Activated T-cell treated with anti-CD3 and anti-CD28 coated beads for 1 hour (primary cell): ENCODE measurements around the gene GBX1.

Source experiments
- DNase-seq: peaks from one replicate; pipeline ENCODE4 v3.0.0-alpha.2; 2020; ENCODE audit warnings: low read depth

The GBX1 gene

DNA sequence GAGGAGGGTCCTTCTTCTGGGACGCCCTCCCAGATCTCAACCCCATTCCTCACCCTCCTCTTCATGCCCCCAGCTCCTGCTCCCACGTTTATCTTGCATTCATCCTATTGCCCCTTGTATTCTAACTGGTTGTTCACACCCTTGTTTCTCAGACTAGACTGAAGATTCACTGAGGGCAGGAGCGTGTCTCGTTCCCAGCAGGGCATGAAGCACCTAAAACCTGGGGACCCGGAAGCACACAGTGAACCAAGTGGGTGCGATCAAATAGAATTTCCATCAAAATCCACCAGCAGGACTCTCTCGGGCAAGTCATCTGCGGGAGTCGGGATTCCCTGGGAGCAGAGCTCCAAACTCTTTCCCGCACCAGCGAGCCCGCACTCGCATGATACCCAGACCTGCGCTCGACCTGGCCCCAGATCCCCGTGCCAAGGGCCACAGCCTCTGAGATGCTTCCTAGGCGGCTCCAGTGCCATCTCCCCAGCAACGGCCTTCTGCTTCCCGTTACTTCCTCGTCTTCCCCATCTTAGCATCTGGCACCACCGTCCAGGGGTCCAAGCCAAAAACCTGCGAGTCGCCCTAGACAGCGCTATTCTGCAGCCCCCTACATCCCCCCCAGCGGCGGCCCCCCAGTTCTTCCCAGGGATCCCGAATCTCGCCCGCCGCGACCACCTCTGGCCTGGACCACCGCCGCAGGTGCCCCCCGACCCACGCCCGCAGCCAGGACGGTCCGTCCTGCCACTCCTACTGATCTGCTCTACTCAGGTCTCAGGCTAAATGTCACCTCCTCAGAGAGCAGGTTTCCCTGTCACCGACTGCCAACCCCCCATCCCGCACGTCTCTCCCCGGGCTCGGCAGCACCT lies 6.1 kb upstream of the GBX1 start:
- DNase-seq: no peak

DNA sequence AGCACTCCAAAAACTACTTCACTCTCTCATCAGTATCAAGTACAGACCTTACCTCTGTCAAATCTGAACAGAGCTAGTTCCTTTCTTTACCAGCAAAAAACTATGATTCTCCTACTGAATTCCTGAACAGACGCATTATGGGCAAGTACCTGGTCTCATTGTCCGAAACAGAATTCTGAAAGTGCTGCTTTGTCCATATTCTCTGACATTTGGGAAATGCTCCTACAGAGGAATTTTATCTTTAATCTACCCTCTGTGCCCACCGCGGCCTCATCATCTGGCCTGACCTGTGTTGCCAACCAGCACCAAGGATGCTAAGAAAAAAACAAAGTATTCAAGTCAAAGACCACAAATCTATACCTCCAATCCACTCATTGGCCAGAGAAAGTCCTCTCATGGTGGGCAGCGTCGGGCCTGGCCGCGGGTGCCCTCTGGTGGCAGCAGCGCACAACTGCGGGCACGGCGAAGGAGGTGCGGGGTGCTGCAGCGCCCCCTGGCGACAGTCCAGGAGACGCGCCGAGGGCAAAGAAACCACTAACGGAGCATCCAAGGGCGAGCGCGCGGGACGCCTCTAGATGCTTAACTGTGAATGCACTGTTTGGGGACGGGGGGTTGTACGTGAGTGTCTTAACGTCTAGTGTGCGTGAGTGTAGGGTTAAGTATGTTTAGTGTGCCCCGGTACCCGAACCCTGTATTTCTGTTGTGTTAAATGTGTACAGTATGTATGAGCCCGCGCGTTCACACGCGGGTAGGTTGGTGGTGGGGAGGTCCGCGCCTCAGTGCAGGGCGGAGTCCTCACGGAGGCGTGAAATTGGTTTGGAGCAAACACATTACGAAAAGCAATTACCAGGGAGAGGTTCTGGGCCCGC lies 5.0 kb upstream of the GBX1 start:
- DNase-seq: peak; percentile 77

DNA sequence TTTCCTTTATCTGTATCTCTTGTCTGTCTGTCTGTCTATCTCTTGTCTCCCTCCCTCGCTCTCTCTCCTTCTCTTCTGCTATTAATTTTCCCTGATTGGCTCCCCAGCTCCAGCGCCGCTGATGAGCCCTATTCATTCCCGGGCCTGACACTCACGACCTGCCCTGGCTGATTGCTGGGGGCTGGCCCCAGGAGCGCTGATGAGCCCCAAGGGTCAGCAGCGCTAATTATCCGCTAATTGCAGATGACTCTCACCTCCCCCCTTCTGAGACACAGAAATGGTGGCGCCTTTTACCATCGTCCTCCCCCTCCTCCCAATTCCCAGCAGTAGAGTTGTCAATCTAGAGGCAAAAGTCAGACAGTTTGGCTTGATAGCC lies 1.3 kb upstream of the GBX1 start:
- no peak for DNase-seq

DNA sequence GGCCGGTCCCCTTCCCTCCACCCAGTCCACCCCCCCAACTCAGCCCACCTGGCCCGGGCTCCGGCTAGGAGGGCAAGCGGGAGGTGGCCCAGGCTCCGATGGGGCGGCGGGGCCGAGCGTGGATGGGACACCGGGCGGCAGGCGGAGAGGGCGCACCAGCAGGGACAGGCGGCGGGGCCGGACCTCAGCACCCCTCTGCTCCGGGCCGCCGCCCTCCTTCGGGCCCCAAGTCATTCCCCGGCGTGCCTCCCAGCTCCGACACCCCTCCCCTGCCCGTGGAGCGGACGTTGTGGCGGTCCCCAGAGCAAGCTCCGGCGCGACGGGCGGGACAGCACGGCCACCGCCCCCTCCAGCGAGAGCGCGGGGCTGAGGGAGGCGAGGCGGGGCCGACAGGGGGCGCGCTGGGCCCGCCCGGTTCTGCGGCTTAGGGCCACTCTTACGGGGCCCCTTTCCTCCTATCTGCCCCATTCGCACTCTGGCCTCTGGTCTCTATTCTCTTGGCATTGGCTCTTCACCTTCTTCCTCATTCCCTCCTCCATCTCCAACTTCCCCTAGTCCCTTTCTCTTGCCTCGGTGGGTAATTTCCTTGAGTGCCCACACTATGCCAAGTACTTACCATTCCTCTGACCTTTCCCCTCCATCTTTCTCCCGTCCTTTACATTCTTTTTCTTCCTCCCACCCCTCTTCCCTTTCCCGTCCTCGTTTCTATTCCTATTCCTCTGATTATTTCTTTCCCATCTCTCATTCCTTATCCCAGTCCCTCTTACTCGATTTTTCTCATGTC lies 701 bp upstream of the GBX1 start:
- DNase-seq: peak; percentile 48

DNA sequence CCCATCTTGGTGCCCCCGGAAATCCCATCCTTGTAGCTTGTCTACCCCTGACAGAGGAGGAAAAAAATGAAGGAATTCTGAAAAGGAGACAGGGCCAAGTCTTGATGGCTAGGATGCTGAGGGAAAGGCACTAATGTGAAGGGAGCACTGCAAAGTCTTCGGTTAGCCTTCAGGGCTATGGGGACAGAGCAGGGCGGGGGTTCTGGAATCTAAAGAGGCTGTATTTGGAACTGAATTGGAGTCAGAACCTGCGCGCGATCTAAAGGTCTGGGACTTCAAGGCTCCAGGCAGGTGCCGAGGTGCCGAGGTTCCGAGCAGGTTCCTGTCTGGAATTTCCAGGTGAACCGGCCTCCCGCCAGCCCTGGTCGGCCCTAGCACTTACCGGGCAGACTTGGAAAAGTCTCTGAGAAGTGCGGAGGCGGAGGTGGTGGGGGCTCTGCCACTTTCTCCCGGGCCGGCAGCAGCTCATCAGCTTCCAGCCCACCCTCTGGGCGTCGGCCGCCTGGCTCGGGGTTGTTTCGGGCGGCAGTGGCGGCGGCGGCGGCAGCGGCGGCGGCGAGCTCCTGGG lies 781 bp downstream of the GBX1 start:
- no peak for DNase-seq

DNA sequence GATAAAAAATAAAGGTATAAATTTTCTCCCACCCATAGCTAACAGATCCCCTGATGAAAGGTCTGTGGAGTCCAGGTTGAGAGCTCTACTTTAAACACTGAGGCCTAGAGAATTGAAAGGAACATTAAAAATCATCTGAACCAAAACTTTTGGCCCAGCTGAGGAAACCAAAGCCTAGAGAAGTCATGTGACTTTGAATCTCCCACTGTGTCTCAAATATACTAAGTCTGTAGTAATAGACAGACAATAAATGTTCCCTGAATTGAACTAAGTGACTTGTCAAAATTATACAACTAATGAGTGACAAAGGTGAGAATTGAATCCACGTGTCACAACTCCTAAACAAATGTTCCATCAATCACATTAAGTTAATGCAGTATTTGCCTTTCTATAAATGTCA lies 5.7 kb downstream of the GBX1 start:
- DNase-seq: no peak

DNA sequence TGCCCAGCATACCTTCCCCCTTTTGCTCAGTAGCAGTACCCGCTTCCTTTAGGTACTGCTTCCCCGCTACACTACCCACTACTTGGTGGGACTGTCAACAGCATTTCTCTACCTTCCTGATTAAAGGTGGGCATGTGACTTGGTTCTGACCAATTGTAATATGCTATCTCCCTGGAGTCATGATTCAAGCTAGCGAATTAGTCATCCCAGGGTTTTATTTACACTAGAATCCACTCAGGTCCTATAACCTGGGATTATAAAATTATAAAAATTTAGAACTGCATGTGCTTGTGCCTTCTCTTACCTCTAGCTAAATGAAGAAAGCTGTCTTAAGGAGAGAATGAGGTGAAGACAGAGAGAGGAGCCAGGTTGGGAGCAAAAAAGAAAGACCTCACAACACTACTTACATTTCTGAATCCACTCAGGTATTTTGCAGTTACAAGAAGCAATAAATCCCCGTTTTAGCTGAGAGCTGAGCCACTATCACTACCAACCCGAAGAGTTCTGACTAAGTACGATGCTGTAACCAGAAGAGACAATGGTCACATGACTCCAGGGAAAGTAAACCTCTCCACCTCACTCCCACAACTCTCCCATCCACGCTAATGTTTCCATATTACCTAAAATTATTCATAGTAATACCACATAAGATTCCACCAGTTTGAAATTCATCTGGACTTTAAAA lies 9.7 kb downstream of the GBX1 start:
- DNase-seq: no peak

DNA sequence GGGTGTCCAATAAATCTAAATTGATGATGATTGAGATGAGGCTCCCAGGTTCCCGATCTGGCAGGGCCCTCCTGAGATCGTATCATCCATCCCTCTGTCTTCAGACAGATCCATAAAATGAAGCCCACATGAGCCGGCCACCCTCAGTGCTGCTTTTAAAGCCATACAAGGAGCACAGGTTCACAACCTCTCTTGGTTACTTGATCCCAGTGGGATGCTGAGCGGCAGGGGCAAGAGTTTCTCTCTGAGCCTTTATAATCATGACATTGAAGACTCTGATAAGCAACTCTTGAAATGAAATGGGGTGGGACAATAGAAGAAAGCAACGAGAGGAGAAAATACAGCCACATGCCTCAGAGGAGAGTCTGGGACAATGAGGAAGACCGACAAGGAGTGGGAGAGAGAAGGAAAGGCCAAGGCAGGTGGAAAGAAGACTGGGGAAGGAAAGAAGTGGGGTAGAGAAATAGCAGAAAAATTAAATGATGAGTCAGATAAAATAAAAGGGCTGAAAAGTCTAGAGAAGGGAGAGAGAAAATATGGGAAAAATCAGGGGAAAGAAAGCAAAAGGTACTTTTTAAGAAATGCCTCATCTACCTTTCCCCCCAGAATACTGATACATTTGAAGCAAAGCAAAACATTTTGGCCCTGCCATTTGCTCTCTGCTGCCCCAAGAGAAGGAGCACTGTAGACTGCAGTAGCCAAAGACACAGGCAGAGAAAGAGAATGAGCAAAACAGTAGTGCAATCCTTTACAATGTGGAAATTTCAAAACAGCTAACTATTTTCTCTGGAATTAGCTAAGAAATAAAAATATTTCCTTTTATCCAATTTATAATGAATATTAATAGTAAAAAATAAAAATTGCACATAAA lies 14.6 kb downstream of the GBX1 start:
- DNase-seq: no peak

DNA sequence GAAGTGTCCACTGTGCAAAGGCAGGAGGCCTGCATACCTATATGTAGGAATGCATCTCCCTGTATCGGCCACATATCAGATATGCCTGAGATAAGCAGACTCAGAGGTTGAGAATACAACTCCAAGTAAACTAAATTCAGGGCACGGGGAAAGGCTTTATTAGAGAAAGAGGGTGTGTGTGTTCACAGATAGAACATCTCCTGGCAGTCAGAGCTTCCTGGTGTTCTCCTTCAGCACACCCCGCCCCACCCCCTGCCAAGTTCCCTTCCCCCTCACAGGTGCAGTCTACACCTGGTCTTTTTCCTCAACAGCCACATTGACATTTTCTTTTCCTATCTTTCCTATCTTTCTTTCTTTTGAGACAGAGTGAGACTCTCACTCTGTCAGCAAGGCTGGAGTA lies 17.1 kb downstream of the GBX1 start:
- no peak for DNase-seq

DNA sequence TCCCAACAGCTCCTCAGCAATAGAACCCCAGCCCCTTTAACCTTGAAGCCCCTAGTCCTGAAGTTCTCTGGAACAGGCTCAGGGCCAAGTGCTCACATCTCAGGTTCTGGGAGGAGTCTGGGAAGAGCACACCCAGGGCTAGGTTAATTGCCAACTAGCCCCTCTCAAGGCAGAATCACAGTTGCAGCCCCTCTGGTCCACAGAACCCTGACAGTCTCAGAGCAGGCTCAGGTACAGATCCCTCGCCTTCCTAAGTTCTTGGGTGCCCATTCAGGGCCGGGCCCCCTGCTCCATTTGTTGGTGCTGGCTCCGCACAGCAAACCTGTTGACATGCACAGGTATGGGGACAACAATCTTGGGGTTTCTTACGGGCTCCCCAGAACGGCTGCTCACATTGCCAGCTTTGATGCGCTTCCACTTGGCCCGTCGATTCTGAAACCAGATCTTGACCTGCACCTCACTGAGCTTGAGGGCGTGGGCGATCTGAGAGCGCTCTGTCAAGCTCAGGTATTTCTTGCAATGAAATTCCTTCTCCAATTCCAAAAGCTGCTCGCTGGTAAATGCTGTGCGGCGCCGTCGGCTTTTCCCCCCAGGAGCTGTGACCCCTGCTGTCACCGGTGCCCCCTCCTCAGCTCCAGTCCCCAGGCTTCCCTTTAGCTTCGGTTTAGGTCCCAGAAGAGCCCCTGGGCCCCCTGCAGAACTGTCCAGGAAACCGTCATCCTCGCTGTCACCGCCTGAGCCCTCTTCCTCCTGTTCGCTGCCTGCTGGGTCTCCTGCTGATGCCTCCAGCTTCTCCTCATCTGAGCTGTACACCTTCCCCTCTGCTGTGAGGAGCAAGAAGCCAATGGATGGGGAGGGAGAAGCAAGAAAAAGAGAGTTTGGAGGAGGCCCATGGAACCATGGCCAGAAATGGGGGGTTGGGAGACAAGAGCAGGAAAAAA lies 18.9 kb downstream of the GBX1 start:
- no peak for DNase-seq

DNA sequence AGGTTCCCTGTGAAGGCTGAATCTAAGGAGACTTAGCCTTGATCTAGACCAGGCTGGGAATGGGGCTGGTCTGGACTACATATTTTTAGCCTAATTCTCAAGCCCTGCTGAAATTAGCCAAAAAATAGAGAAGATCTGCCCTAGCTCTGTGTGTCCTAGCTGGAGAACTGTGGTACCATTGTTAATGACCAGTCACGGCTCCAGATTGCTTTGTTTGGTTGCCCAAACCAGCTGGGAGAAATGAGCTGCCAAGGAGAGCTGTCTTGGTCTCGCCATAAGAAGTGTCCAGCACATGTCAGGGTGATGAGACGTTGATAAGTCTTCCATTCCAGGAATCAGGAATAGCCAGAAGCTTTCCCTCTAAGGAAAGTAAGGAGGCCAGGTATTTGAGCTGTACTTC lies 20.7 kb downstream of the GBX1 start:
- DNase-seq: no peak

DNA sequence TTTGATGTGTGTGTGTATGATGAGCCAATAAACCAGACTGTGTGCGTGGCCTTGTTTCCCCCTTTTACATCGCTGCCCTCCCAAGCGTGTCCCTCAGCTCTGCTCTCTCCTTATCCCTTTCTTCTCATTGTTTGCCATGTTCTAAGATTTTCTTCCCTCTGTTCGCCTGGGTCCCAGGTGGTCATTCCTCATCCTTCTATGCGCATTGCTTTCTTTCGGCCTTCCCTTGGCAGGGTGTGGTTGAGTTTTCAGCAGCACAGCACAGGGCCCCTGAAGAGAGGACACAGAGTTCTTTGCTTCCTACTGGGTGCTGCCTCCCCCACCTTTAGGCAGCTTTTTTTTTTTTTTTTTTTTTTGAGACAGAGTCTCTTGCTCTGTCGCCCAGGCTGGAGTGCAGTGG lies 23.1 kb downstream of the GBX1 start:
- DNase-seq: no peak

DNA sequence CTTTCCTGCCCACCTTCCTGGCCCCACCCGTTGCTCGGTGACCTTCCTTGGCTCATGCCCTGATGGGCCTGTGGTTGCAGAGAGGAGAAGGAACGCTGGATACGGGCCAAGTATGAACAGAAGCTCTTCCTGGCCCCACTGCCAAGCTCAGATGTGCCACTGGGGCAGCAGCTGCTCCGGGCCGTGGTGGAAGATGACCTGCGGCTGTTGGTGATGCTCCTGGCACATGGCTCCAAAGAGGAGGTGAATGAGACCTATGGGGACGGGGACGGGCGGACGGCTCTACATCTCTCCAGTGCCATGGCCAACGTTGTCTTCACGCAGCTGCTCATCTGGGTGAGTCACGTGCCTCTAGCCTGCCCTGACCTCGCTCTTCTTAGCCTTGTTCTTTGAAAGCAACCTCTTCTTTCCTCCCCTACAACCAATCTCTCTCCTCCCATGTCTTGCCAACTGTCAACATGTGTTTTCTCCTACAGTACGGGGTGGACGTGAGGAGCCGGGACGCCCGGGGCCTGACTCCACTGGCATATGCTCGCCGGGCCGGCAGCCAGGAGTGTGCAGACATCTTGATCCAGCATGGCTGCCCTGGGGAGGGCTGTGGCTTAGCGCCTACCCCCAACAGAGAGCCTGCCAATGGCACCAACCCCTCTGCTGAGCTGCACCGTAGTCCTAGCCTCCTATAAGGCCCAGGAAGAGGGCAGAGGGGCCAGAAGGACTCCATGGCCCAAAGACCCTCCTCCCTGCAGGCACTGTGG lies 24.1 kb downstream of the GBX1 start:
- DNase-seq: no peak

DNA sequence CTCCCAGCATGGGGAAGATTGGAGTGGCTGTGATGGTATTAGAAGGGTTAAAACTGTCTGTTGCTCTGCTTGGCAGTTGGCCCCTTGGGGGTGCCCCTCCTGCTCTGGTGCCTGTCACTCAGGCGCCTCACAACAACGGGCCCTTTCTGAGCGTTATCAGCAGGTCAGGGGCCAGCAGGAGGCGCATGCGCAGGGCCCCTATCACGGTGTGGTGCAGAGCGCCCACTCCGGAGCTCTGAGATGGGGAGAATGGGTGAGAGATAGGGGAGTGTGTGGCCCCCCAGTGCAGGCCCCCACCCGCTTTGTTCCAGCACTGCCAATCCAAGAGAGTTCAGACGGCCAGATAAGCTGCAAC lies 24.8 kb downstream of the GBX1 start:
- no peak for DNase-seq

DNA sequence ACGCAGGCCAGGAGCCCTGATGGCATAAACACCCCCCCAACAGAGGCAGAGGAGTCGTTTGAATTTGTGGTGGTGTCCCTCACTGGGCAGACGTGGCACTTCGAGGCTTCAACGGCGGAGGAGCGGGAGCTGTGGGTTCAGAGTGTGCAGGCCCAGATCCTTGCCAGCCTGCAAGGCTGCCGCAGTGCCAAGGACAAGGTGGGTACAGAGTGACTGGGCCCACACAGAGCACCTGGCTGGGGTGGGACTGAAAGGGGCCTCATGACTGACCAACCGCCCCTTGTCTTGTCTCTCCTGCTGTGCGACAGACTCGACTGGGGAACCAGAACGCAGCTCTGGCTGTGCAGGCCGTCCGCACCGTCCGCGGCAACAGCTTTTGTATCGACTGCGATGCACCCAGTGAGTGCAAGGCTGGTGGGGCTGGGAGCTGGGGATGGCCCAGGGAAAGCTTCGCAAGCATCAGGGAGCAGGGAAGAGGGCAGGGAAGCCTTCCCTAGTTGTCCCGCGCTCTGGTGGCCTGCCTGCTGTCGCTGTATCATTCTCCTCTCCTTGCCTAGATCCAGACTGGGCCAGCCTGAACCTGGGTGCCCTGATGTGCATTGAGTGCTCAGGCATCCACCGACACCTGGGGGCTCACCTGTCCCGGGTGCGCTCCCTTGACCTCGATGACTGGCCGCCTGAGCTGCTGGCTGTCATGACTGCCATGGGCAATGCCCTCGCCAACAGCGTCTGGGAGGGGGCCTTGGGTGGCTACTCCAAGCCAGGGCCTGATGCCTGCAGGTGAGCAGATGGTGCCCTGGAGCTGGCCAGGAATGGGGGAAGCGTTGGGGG lies 25.4 kb downstream of the GBX1 start:
- no peak for DNase-seq

DNA sequence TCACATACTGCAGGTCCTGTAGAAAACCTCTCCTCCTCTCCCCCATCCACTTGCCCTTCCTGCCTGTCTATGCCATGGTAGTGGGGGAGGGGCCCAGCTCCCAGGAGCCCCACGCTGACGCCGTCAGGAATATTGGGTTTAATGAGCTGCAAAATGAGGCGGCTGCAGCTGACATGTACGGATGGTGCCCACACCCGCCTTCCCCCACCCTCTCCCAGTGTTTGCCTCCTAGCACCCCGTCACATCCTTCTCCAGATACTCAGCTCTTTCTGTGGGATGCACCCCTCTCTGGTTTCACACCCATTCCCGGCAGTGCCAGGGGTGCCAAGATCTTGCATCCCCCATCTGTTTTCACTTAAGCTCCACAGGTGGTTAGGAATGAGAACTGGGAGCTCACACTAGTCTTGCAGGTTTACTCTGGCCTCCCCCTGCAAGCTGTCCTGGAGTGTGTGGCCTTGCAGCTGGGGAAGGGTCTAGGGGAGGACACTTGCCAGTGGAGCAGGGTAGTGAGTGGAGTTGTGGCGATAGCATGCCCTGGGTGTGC lies 26.1 kb downstream of the GBX1 start:
- DNase-seq: no peak

DNA sequence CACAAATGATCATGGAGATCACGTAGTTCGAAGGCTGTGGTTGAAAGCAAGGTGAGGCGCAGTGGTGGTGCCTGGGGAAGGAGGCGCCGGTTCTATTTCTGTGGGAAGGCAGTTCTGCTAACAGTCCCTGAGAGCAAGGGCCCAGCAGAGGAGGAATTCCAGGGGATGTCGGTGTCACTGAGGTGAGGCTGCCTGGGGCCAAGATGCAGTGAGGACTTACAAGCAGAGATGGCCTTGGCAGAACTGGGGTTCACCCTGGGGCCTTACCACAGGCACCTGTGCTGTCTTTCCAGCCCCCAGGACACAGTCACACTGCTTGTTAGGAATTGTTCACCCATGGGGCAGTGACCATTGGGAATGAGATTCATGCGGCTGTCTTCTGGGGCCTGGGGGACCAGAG lies 26.7 kb downstream of the GBX1 start:
- DNase-seq: no peak

DNA sequence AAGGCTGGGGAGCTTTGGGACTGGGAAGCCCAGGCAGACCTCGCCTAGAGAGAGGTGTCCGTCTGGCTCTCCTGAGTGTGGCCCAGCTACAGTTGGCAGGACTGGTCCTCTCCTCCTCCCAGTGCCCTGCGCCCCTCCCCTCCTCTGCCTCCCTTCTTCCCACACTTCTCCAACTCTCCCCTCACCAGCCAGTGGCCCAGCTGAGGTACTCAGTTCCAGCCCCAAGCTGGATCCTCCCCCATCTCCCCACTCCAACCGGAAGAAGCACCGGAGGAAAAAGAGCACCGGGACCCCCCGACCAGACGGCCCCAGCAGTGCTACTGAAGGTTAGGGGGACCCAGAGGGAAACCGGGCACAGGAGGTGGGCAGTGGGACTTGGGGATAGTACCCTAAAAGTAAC lies 27.7 kb downstream of the GBX1 start:
- DNase-seq: no peak
